DMS 273 treated with DMSO at 0.1 percent for 48 hours (cell line): ENCODE results near the gene SHOC2.

Experiments used
- DNase-seq: peaks from one replicate; lab custom pipeline; 2025; lab: John Stamatoyannopoulos, UW

The SHOC2 gene

GRCh38 chr10:110919349-110919931, at the start of gene SHOC2:
Gene SHOC2 (plus strand): TSS chr10:110919604. CDS start chr10:110964359, 44,755 bp downstream.
- no peak for DNase-seq

GRCh38 chr10:110870823-110871297, 48.5 kb upstream of the SHOC2 start:
- no peak for DNase-seq

- DNase-seq: peak; percentile 91
These were observed 47.9 kb upstream of the SHOC2 start, which contains the start of gene PDCD4 for GRCh38 chr10:110871298-110872084. Gene PDCD4 (plus strand): TSS chr10:110871928. CDS start chr10:110876028, 4,100 bp downstream.

GRCh38 chr10:110872145-110872983, 47.0 kb upstream of the SHOC2 start:
- peak; percentile 80 for DNase-seq

- DNase-seq: no peak
These were observed 46.1 kb upstream of the SHOC2 start for GRCh38 chr10:110872984-110873923.

- no peak for DNase-seq
These were observed 45.5 kb upstream of the SHOC2 start for GRCh38 chr10:110873951-110874350.

- DNase-seq: no peak
These were observed 43.4 kb upstream of the SHOC2 start for GRCh38 chr10:110876000-110876399.

GRCh38 chr10:110876788-110877187, 42.6 kb upstream of the SHOC2 start:
- no peak for DNase-seq

- no peak for DNase-seq
These were observed 39.4 kb upstream of the SHOC2 start for GRCh38 chr10:110880012-110880411.

- no peak for DNase-seq
These were observed 38.2 kb upstream of the SHOC2 start for GRCh38 chr10:110881247-110881646.

- no peak for DNase-seq
These were observed 37.5 kb upstream of the SHOC2 start for GRCh38 chr10:110881905-110882304.

- DNase-seq: no peak
These were observed 35.5 kb upstream of the SHOC2 start for GRCh38 chr10:110883924-110884323.

- DNase-seq: no peak
These were observed 33.3 kb upstream of the SHOC2 start for GRCh38 chr10:110885932-110886674.

- DNase-seq: no peak
These were observed 31.8 kb upstream of the SHOC2 start for GRCh38 chr10:110887560-110887959.

- no peak for DNase-seq
These were observed 26.7 kb upstream of the SHOC2 start for GRCh38 chr10:110892602-110893288.

- no peak for DNase-seq
These were observed 25.7 kb upstream of the SHOC2 start for GRCh38 chr10:110893559-110894179.

GRCh38 chr10:110897184-110897583, 22.2 kb upstream of the SHOC2 start:
- DNase-seq: no peak

GRCh38 chr10:110898391-110898790, 21.0 kb upstream of the SHOC2 start:
- no peak for DNase-seq

GRCh38 chr10:110900983-110901382, 18.4 kb upstream of the SHOC2 start:
- no peak for DNase-seq
